HepG2 (cell line): ENCODE results near the gene YWHAB. TPM values are rescaled to one million over a fixed set of nuclear protein-coding genes. Genes with fewer than 3 reads are reported as not detected.
A peak's percentile ranks its signal among the peaks of the same experiment; 100 is the strongest.

ENCODE experiments used
- ARID5B ChIP-seq: IDR thresholded peaks from 2 replicates; pipeline ENCODE4 v1.4.0; 2020; ENCODE audit warnings: mild to moderate bottlenecking, missing genetic modification reagents
- BATF2 ChIP-seq: sonication (generic); formaldehyde crosslinking; IDR thresholded peaks from 2 replicates; pipeline ENCODE4 v1.8.0; 2022; ENCODE audit warnings: mild to moderate bottlenecking, missing genetic modification reagents, moderate library complexity
- BHLHE40 ChIP-seq: IDR thresholded peaks from 2 replicates; pipeline ENCODE4 v1.6.1; 2011; ENCODE audit warnings: low read length, improper control_type of control experiment
- CBX2 ChIP-seq, 2 experiments: fragments of 200-600 bp in 1 of 2; sonication (generic); formaldehyde crosslinking in 1 of 2; IDR thresholded peaks; 2 replicates each; pipeline versions ENCODE4 v1.7.0 to v1.8.1; 2018 to 2022; ENCODE audit warnings: low read depth in 2 of 2, low read length in 1 of 2, mild to moderate bottlenecking in 1 of 2, missing genetic modification reagents in 1 of 2
- CCDC6 ChIP-seq: sonication (generic); formaldehyde crosslinking; IDR thresholded peaks from 2 replicates; pipeline ENCODE4 v1.8.1; 2022; ENCODE audit warnings: mild to moderate bottlenecking, missing genetic modification reagents, moderate library complexity
- DZIP1 ChIP-seq: sonication (generic); formaldehyde crosslinking; IDR thresholded peaks from 2 replicates; pipeline ENCODE4 v1.5.0; 2020; ENCODE audit warnings: mild to moderate bottlenecking, missing genetic modification reagents
- IRX3 ChIP-seq: sonication (generic); formaldehyde crosslinking; IDR thresholded peaks from 2 replicates; pipeline ENCODE4 v1.8.1; 2023; ENCODE audit warnings: mild to moderate bottlenecking, low read depth, missing genetic modification reagents, borderline replicate concordance
- NCOA5 ChIP-seq: sonication (generic); formaldehyde crosslinking; IDR thresholded peaks from 2 replicates; pipeline ENCODE4 v1.4.0; 2020; ENCODE audit warnings: missing genetic modification reagents
- PRPF4 ChIP-seq: fragments of 200-400 bp; formaldehyde crosslinking; IDR thresholded peaks from 2 replicates; pipeline ENCODE4 v1.6.1; 2016; ENCODE audit warnings: low read length, low read depth; ENCODE audit not compliant: poor library complexity, severe bottlenecking
- RARA ChIP-seq: IDR thresholded peaks from 2 replicates; pipeline ENCODE4 v1.6.1; 2016; ENCODE audit warnings: missing genetic modification reagents, missing compliant biosample characterization
- SAFB2 ChIP-seq: sonication (generic); formaldehyde crosslinking; IDR thresholded peaks from 2 replicates; pipeline ENCODE4 v1.5.1; 2020; ENCODE audit warnings: missing genetic modification reagents, low read depth, mild to moderate bottlenecking, borderline replicate concordance
- SATB2 ChIP-seq: sonication (generic); formaldehyde crosslinking; IDR thresholded peaks from 2 replicates; pipeline ENCODE4 v1.5.0; 2020; ENCODE audit warnings: missing genetic modification reagents
- SP2 ChIP-seq: sonication (generic); formaldehyde crosslinking; IDR thresholded peaks from 2 replicates; pipeline ENCODE4 v1.5.1; 2020; ENCODE audit warnings: mild to moderate bottlenecking, missing genetic modification reagents
- SRF ChIP-seq: IDR thresholded peaks from 2 replicates; pipeline ENCODE4 v1.6.1; 2011; ENCODE audit warnings: mild to moderate bottlenecking, low read depth, low read length, moderate library complexity
- TRIM24 ChIP-seq: sonication (generic); formaldehyde crosslinking; IDR thresholded peaks from 2 replicates; pipeline ENCODE4 v1.8.0; 2022; ENCODE audit warnings: mild to moderate bottlenecking, missing genetic modification reagents
- YEATS2 ChIP-seq: sonication (generic); formaldehyde crosslinking; IDR thresholded peaks from 2 replicates; pipeline ENCODE4 v1.4.0; 2020; ENCODE audit warnings: missing genetic modification reagents, borderline replicate concordance
- ZNF3 ChIP-seq: IDR thresholded peaks from 2 replicates; pipeline ENCODE4 v1.7.0; 2017; ENCODE audit warnings: inconsistent platforms
- ZNF556 ChIP-seq: sonication (generic); formaldehyde crosslinking; IDR thresholded peaks from 2 replicates; pipeline ENCODE4 v1.4.0; 2020; ENCODE audit warnings: mild to moderate bottlenecking, missing genetic modification reagents, borderline replicate concordance
- ZNF678 ChIP-seq: sonication (generic); formaldehyde crosslinking; IDR thresholded peaks from 2 replicates; pipeline ENCODE4 v1.4.0; 2020; ENCODE audit warnings: mild to moderate bottlenecking, missing genetic modification reagents
- ZNF724P ChIP-seq: sonication (generic); formaldehyde crosslinking; IDR thresholded peaks from 2 replicates; pipeline ENCODE4 v1.8.0; 2022; ENCODE audit warnings: missing genetic modification reagents, borderline replicate concordance
- polyA plus RNA-seq, 8 experiments: library from polyadenylated mRNA; depleted of rRNA in 3 of 8; stranded (reverse) in 7 of 8; unstranded in 1 of 8; fragments of >200 nt; fragmentation: Illumina TruSeq in 4 of 8; extraction: Trizol in 4 of 8; gene quantifications; 2 replicates each; pipeline versions ENCODE4 v1.2.1 to v1.2.3, GENCODE V29; 2011 to 2016; ENCODE audit warnings: low read depth in 4 of 8, missing spikeins in 1 of 8, mixed read lengths in 1 of 8; ENCODE audit not compliant: insufficient read depth in 1 of 8
- total RNA-seq, 5 experiments: library from RNA; depleted of rRNA; stranded (reverse); fragments of >200 nt; fragmentation: Illumina TruSeq; extraction: Trizol; gene quantifications; 2 replicates each; pipeline ENCODE4 v1.2.3, GENCODE V29; 2016; ENCODE audit warnings: low read depth in 1 of 5

YWHAB gene
- total and polyA plus RNA-seq, 2 of the 13 experiments (the other 11 are each of a cell fraction or from before 2014, with no cell fraction given): 77.2 to 121 TPM

DNA sequence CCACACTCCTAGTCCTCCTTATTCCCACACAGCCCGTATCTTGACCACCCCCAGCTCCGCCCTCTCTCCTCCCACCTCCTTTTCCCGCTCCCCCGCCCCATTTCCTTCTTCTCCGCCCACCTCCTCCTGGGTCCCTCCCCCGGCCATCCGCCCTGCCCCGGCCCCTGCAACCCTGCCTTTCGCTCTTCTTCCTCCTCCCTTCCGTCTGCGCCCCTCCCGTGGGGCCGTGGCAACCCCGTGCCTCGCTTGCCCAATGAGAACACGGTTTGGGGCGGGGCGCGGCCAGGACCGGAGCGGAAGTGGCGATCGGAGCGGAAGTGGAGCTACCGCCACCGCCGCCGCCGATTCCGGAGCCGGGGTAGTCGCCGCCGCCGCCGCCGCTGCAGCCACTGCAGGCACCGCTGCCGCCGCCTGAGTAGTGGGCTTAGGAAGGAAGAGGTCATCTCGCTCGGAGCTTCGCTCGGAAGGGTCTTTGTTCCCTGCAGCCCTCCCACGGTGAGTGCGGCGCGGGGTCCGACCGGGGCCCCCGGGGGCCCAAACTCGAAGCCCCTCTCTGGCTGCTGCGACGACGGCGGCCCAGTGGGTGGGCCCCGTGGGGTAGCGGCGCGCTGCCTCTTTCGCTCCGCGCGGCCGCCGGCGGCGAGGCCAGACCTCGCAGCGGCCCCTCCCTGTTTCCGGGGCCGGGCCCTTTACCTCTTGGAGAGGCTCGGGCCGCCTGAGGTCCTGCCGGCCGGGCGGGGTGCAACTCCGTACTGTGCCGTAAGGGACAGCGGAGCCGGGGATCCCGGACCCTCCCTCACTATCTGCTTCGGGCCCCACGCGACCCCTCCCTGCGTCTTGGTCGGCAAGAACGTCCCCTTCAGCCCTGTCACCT lies at the start of gene YWHAB (continued):
- TF ChIP-seq ARID5B (peak; percentile 83), TRIM24 (0 out of 2 replicates have a peak, but pooled peaks have one; percentile 9), YEATS2 (CRISPR knock-in tag) (peak; percentile 99), BHLHE40 (peak; percentile 36; the same call in 1 of the 2 replicates), CCDC6 (CRISPR knock-in tag) (peak; percentile 66; the same call in 1 of the 2 replicates), DZIP1 (peak; percentile 13; the same call in 1 of the 2 replicates), ZNF724P (peak; percentile 29; the same call in 1 of the 2 replicates), SRF (peak; percentile 38; the same call in 1 of the 2 replicates), NCOA5 (CRISPR knock-in tag) (no peak), BATF2 (0 out of 2 replicates have a peak, but pooled peaks have one; percentile 62), IRX3 (CRISPR knock-in tag) (no peak), CBX2 (IDR thresholded peaks at IDR 0.05; ENCODE audit: low read depth, low read length) (no peak), CBX2 (CRISPR knock-in tag; IDR thresholded peaks at IDR 0.05; ENCODE audit: low read depth) (no peak), SP2 (CRISPR knock-in tag) (peak; percentile 89), ZNF556 (CRISPR knock-in tag) (peak; percentile 76; the same call in 1 of the 2 replicates), PRPF4 (no peak), ZNF678 (no peak), ZNF3 (CRISPR knock-in tag) (no peak), RARA (CRISPR knock-in tag) (peak; percentile 47; the same call in 1 of the 2 replicates), SATB2 (CRISPR knock-in tag) (peak; percentile 56; the same call in 1 of the 2 replicates), SAFB2 (CRISPR knock-in tag) (peak; percentile 75; the same call in 1 of the 2 replicates)
